ENCODE results near the gene NECTIN4.

DNA sequence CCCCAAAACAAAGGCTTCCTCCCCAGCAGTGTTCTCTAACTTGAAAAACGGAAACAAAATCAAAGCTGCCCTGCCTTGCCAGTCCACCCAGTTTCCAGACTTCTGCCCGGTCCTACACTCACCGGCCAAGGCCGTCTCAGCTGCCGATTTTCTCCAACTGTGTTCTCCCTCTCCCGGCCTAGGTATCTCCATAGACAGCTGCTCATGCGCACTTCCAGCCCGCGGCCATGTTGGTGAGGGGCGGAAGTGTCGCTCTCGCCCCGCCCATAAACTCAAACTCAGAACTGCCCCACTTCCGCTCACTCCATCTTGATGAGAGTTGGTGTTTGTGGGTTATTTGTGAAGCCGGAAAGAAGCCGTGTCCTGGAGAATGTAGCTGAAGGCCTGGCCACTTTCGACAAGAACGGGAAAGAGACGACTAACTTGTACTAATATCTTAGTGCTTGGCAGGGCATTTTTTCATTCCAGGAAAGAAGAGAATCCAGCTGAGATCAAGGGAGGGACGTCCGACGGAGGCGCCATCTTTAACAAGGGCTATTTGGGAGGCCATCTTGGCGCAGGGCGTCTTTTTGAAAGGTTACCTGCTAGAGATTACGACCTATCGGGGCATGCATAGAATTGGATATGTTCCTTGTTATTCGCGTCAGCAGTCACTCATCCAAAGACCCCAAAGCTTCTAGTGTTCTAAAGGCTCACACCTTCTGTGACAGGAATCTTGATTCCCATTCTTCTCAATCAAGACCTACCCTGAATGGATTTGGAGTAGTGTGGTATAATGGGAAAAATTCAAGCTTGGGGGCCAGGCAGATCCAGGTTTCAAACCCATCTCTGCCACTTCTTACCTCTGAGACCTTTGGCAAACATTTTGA is 43.4 kb downstream of the NECTIN4 start, which contains the start of gene USF1:
- TF ChIP-seq, protein P1, sequence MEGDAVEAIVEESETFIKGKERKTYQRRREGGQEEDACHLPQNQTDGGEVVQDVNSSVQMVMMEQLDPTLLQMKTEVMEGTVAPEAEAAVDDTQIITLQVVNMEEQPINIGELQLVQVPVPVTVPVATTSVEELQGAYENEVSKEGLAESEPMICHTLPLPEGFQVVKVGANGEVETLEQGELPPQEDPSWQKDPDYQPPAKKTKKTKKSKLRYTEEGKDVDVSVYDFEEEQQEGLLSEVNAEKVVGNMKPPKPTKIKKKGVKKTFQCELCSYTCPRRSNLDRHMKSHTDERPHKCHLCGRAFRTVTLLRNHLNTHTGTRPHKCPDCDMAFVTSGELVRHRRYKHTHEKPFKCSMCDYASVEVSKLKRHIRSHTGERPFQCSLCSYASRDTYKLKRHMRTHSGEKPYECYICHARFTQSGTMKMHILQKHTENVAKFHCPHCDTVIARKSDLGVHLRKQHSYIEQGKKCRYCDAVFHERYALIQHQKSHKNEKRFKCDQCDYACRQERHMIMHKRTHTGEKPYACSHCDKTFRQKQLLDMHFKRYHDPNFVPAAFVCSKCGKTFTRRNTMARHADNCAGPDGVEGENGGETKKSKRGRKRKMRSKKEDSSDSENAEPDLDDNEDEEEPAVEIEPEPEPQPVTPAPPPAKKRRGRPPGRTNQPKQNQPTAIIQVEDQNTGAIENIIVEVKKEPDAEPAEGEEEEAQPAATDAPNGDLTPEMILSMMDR (conservative IDR thresholded peaks at IDR 0.05; ENCODE audit: low read length): no peak
- no peak for TF ChIP-seq EZH2phosphoT487 (IDR thresholded peaks at IDR 0.05; ENCODE audit: borderline replicate concordance, low read depth, low read length)
